ENCODE measurements around the gene TUBB2A.
A peak's percentile ranks its signal among the peaks of the same experiment; 100 is the strongest.
"Not testable (repeated sequence)": the region's sequence is repeated elsewhere in the genome, so short reads cannot be mapped to it uniquely, and the experiment has no call there.

The TUBB2A gene

DNA sequence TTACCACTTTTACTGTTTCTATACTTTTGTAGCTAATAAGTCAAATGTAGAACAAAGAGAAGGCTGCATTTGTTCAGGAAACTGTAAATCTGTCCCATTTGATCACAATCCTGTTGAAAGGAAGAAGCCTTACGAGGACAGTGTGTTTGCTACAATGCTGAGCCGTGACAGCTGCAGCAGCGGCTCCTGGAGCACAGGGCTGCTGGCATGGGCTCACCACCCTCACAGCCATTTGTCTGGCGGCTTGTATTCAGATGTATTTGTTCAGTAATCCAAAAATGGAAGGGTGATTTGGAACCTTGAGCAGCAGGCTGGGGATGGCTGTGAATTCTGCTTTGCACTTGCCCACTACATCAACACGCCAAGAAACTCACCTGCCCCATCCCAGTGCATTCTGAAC, 5.7 kb downstream of the TUBB2A start:
- no peak for DNase-seq

DNA sequence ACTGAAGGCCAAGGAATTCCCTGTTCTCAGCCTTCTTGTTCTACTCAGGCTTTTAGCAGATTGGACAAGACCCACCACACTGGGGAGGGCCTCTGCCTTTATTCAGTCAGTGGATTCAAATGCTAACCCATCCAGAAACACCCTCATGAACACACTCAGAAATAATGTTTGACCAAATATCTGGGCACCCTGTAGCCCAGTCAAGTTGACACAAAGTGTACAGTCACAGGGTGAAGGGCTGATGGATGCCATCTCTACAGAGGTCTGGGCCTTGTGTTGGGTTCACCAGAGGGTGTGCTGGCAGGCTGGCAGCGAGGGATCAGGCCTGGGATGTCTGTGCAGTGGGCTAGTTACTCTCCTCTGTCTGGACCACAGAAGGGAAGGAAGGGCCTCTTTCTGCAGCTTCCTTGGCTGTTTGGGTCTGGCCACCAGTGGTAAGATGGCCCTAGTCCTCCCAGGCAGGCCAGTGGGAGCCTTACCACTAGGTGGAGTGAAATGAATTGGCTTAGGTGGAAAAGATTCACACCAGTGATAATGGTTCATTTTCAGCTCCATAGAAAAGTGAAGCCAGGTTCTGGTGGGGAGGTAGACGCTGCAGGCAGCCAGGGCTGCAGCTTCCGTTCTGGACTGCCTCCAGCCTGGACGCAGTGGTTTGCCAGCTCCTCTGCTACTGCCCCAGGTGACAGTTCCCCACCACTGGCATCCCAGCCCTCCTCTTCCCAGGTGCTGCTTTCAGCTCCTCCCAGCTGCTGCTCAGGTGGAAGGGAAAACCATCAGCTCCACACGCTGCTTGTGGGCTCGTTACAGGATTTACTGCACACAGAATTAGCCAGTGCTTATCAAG, 9.2 kb downstream of the TUBB2A start:
- DNase-seq: no peak

DNA sequence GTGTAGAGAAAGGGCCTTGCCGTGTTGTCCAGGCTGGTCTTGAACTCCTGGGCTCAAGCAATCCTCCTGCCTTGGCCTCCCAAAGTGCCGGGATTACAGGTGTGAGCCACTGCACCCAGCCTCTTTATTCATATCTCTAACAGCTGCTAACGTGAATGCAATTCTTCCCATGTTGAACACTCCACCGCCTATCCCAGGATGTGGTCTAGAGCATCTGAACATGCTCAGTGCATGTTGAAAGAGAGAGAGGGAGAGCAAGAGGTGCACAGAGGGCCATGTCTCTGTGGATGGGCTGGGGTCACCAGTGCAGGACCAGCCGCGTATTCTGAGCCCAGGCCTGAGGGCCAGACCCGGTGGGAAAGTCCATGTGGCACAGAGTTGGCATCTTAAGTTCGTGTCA, 12.8 kb downstream of the TUBB2A start:
- no peak for DNase-seq

DNA sequence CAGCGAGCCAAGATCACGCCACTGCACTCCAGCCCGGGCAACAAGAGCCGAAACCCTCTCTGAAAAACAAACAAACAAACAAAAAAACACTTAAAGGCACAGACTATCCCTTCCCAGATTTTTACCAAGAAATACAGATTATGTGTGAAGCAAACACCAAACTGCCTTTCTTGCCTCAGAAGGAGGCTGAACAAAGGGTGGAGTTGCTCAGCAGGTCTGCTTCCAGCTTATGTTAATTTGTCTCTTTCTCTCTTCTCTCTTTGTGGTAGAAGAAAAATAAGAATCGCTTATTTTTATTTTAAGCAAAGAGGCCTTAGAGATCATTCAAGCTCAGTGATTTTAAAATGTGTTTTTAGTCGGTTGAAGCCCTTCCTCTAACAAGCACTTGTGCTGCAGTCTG, 14.2 kb downstream of the TUBB2A start:
- DNase-seq: no peak

- no peak for DNase-seq
Observed at GRCh38 chr6:3142536-3142935, 14.8 kb downstream of the TUBB2A start.

DNA sequence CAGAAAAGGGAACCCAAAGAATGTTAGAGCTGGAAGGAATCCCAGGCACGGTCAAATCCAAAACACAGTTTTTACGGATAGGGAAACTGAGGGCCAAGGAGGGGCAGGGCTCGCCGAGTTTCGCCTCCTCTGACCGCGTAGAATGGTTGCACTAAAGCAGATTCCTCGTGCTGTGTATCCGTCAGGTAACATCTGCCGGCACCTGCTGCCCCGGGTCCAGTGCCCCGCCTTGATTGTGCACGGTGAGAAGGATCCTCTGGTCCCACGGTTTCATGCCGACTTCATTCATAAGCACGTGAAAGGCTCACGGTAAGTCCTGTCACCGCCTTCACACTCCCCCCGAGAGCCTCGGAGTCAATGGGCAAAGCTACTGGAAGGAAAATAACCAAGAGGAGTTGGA, 17.1 kb downstream of the TUBB2A start:
- no peak for DNase-seq

DNA sequence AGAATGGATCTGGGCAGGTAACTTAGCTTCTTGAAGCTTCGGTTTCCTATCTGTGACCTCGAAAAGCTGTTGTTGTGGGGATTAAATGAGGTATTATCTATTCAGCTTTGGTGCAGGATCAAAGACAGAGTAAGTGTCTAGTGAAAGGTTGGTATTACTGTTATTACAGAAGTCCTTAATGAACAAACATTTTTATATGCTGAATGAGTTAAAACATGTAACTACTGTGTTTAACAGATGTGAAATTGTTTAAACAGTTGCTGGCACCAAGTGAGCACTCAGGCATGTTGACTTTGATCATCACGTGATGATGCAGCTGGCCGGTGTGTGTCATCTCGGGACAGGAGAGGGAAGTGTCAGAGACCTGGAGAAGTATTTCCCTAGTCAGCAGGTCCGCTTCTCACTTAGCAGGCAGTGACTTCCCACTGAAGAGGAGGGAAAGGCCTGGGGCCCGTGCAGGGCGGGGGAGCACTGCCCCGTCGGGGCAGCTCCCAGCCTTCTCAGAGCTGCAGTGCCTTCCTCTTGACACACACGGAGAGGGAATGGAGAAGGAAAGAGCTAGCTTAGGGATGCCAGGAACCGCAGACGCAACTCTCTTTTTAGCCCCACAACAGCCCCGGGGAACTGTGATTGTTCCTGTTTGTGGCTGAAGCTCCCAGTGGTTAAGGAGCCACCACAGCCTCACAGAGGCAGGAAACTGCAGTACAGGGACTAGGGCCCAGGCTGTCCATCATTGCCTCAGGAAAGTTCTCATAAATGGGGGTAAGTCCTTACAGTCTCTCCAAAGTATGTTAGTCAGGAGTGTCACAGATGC, 18.0 kb downstream of the TUBB2A start:
- DNase-seq: no peak

GRCh38 chr6:3138341-3138740, 19.0 kb downstream of the TUBB2A start:
- DNase-seq: no peak

- not testable (repeated sequence) for DNase-seq
Observed at GRCh38 chr6:3137873-3138272, 19.5 kb downstream of the TUBB2A start.

- no peak for DNase-seq
Observed at GRCh38 chr6:3137057-3137777, 20.1 kb downstream of the TUBB2A start.

DNA sequence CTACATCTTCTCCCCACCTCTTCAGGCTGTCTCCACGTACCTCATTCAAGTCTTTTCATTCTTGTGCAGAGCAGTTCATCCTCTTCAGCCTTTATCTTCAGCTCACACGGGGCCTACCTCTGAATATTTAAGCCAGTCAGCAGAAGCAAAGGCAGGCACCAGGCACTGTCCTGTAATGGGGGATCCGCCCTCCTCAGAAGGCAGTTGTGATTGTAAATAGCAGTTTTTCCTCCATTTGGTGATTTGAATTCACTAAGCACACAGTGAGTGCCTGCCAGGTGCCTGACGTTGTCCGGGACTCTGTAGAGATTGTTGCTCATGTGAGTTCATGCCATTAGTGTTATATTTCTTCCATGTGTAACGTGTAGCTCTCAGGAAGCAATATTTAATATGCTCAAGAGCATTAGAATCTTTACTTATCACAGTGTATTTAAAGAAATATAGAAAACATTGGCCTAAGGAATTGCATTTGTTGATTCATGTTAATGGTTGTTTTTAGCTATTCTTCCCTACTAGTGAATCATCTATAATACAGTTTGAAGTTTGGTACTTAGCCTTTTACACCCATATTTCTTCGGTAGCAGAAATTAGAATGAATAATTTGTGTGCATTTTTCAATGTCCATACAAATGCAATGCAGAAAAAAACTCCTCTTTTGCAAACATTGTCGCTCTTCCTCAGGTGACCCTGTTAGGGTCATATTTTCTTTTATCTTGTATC, 20.9 kb downstream of the TUBB2A start:
- DNase-seq: no peak

GRCh38 chr6:3135668-3136291, 21.6 kb downstream of the TUBB2A start:
- no peak for DNase-seq

DNA sequence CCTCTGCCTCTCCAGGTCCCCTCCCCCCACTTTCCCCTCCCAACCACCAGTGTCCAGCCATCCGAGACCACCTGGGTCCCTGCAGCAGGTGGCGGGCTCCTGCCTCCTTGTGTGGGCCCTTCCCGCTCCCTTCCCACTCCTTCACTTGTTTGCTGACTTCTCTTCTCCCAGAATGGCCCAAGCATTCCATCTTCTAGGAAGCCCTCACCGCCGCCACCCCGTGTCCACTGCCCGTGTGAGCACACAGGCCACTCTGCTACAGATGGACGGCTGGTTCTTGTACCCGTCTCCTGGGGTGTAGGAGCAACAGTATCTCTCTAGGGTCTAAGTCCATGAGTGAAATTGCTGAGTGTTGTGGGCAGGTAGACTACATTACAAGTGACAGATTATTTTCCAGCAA, 23.8 kb downstream of the TUBB2A start:
- no peak for DNase-seq

GRCh38 chr6:3131695-3132094, 25.6 kb downstream of the TUBB2A start:
- DNase-seq: no peak

GRCh38 chr6:3128356-3129108, 28.8 kb downstream of the TUBB2A start:
- no peak for DNase-seq

DNA sequence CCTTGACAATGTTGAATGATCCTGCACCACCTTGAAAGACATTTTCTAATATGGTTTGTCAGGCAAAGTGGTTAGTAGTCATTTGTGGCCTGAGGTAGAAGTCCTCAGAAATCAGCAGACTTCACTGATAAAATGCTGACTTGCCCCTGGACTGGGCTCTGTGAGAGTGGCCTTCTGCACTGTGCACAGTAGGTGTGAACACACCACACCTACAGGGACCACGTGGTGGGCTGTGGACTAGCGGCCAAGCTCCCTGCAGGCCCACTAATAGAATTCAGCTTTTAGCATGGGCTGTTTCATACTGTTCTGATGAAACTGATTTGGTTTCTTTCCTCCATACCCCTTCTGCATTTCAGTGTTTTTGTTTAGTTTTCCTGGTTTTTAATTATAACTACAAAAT, 31.5 kb downstream of the TUBB2A start:
- DNase-seq: no peak

GRCh38 chr6:3124667-3125066, 32.7 kb downstream of the TUBB2A start:
- DNase-seq: no peak

GRCh38 chr6:3122823-3123182, 34.5 kb downstream of the TUBB2A start:
- DNase-seq: no peak

DNA sequence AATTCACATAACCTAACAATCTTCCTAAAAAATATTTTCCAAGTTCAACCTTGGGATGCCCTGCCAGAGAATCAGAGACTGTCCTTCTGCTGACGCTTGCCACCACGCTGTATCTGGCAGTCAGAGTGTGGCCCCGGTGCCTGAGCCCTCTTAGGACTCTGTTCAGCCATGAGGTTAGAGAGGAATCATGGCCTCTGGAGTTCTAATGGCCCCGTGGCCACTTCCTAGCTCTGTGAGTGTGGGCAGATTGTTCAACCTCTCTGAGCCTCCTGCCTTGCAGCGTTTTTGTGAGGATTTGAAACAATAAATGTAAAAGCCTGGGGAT, 36.6 kb downstream of the TUBB2A start:
- DNase-seq: no peak

- DNase-seq: no peak
Observed at GRCh38 chr6:3119040-3119723, 38.2 kb downstream of the TUBB2A start.

GRCh38 chr6:3118353-3119039, 38.8 kb downstream of the TUBB2A start, which contains the start of gene BPHL:
Gene BPHL, plus strand, starts transcription at chr6:3118711. Its CDS starts 30 bp downstream, at chr6:3118741.
- DNase-seq: peak; percentile 100

Data from stimulated activated CD4-positive, alpha-beta T cell treated with anti-CD3 and anti-CD28 coated beads, Interleukin-12 subunit alpha, Interleukin-12 subunit beta, amount 100 ng/mL, for 4 hours (primary cell).